Measurements from ENCODE around the gene MXRA7. TPM values are rescaled to one million over a fixed set of nuclear protein-coding genes. Genes with fewer than 3 reads are reported as not detected.

MXRA7 gene

GRCh38 chr17:76633628-76634328 lies 77.0 kb downstream of the MXRA7 start:
- H3K36me3 ChIP-seq (ENCODE audit: insufficient read depth, low read length) = no peaks in the 10 kb centered on the region
- peaks cover 12% of the 10 kb centered on the region for H3K4me1 ChIP-seq (ENCODE audit: control insufficient read depth, insufficient read depth, low read length)
- no peaks in the 10 kb centered on the region for H3K9me3 ChIP-seq (replicated peaks; ENCODE audit: low read length)
- peaks cover 15% of the 10 kb centered on the region for H3K27me3 ChIP-seq (ENCODE audit: control insufficient read depth, insufficient read depth, low read length)
- no peak overlapping the region for H3K4me3 ChIP-seq (ENCODE audit: low read length)
- H3K9ac ChIP-seq (ENCODE audit: low read depth, low read length) = no peak overlapping the region
- H3K4me2 ChIP-seq (ENCODE audit: low read length) = no peak overlapping the region

- no peaks in the 10 kb centered on the region for H3K9me3 ChIP-seq (replicated peaks; ENCODE audit: low read length)
- H3K4me2 ChIP-seq (ENCODE audit: low read length) = no peak overlapping the region
- peaks cover 9% of the 10 kb centered on the region for H3K27me3 ChIP-seq (ENCODE audit: control insufficient read depth, insufficient read depth, low read length)
- H3K9ac ChIP-seq (ENCODE audit: low read depth, low read length) = no peak overlapping the region
- peaks cover 12% of the 10 kb centered on the region for H3K4me1 ChIP-seq (ENCODE audit: control insufficient read depth, insufficient read depth, low read length)
- H3K36me3 ChIP-seq (ENCODE audit: insufficient read depth, low read length) = no peaks in the 10 kb centered on the region
- H3K4me3 ChIP-seq (ENCODE audit: low read length) = no peak overlapping the region
Observed at GRCh38 chr17:76631821-76632565, 78.8 kb downstream of the MXRA7 start.

DNA sequence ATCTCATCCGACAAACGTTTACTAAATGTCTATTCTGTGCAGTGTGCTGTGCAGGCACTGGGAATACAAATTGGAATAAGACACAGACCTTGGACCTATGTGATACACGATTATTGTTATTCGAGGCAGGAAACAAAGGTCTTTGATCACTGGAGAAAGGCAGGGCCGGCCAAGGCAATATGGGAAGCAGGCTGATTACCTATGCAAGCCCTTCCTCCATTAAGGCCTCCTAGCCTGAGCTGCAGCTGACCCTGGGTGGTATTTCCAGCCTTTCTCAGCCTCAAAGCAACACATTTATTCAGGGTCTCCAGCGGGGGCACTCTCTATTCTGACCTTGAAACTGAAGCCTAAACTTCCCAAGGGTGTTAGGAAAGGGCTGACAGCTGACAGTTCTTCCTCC lies 80.6 kb downstream of the MXRA7 start:
- Histone ChIP-seq H3K9me3 (replicated peaks; ENCODE audit: low read length) (no peaks in the 10 kb centered on the region), H3K4me2 (ENCODE audit: low read length) (no peak overlapping the region), H3K36me3 (ENCODE audit: insufficient read depth, low read length) (no peaks in the 10 kb centered on the region), H3K4me1 (ENCODE audit: control insufficient read depth, insufficient read depth, low read length) (peaks cover 8% of the 10 kb centered on the region), H3K9ac (ENCODE audit: low read depth, low read length) (no peak overlapping the region), H3K4me3 (ENCODE audit: low read length) (no peak overlapping the region), H3K27me3 (ENCODE audit: control insufficient read depth, insufficient read depth, low read length) (peaks cover 24% of the 10 kb centered on the region)

Small RNAs within 50 kb of the gene (small RNA-seq; reads per million reads assigned to genes)
- not detected for gene AC005837.3
- not detected for gene RF02271
- gene RNU6-227P = not detected
- gene RNU6-97P = not detected
- gene RNY4P36 = not detected
